Mammary epithelial cell (primary cell): ENCODE results near the gene ADAM33.
A peak's percentile ranks its signal among the peaks of the same experiment; 100 is the strongest.

Experiments used
- CTCF ChIP-seq, 2 donors: IDR thresholded peaks in 1 of 2; conservative IDR thresholded peaks in 1 of 2; 2 replicates each; pipeline ENCODE4 v1.5.1; 2011 to 2012; ENCODE audit warnings: inconsistent platforms in 2 of 2, low read length in 2 of 2, mild to moderate bottlenecking in 2 of 2, control low read depth in 1 of 2, low read depth in 1 of 2; ENCODE audit not compliant: insufficient read depth in 1 of 2; ENCODE audit errors: extremely low read depth in 1 of 2
- EZH2 ChIP-seq: IDR thresholded peaks from 2 replicates; pipeline ENCODE4 v1.6.1; 2012; ENCODE audit warnings: low read length, inconsistent platforms, borderline replicate concordance

GRCh38 chr20:3696200-3696599 lies 14.4 kb upstream of the ADAM33 start:
- TF ChIP-seq EZH2 (no peak), CTCF (conservative IDR thresholded peaks at IDR 0.05 in 1 of 2, IDR thresholded peaks at IDR 0.05 in 1 of 2; ENCODE audit: extremely low read depth in 1 of 2, insufficient read depth in 1 of 2, low read depth in 1 of 2, low read length in 2 of 2) (peak; percentile 37 to 41)
